Activated CD4-positive, alpha-beta T cell treated with anti-CD3 and anti-CD28 coated beads, Interleukin-2, amount 50 U/mL, for 1 hour (primary cell): ENCODE measurements around the gene CAMK1G.

Experiments
- DNase-seq: peaks from one replicate; pipeline ENCODE4 v3.0.0-alpha.2; 2020

The CAMK1G gene

DNA sequence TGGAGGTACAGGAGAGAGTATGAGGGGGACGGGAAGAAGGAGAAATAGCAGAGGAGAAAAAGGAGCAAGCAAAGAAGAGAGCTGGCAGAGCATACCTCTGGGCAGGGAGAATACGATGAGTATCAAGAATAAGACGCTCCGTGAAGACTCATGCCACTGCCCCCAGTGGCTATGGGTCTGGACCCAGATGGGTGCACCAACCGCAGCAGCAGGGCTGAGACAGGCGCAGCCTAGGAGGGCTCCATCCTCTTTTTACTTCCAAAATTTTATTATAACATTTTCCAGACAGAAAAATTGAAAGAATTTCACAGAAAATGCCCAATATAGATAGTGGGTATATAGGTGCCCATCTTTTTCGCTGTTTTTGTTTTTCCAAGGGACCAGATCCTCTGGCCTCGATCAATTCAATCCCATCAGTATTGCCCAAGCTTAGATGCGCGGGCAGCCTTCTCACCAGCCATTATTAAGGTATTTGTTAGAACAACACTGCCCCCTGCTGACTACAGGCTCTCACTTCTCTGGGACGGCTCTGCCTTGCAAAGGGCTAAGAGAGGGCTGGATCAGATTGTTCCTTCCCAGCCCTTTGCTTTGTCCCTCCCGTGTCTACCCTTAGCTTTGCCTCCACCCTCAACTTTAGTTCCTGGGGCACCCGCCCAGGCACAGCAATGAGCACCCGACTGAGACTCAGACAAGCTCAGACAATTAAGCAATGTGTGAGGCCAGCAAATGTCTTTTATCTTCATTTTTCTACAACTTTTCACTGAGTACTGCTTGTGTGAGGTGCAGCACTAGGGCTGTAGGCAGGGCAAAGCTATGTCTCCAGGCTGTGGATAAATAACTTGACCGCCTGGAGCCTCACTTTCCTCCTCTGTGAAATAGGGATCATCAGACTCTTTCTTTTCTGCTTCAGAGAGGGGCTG, 17.5 kb upstream of the CAMK1G start:
- peak; percentile 69 for DNase-seq

DNA sequence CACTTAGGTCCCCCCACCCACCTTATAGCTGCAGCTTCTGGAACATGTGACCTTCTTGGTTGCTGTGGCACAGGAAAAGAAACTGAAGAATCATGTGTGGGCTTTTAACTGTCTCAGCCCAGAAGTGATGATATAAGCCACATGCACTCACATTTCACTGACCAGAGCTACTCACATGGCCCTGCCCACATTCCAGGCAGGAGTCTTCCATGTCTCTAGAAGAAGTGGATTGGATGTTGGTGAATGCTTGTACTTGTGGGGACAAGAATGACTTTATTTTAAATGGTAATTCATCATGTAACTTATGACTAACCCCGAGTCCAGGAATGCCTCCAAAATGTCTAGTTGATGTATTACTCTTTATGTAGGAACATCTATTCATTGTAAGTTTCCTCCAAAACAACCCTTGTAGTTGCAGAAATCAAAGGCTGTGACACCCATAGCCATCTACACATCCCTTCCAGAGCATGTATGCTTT, 15.8 kb upstream of the CAMK1G start:
- no peak for DNase-seq

DNA sequence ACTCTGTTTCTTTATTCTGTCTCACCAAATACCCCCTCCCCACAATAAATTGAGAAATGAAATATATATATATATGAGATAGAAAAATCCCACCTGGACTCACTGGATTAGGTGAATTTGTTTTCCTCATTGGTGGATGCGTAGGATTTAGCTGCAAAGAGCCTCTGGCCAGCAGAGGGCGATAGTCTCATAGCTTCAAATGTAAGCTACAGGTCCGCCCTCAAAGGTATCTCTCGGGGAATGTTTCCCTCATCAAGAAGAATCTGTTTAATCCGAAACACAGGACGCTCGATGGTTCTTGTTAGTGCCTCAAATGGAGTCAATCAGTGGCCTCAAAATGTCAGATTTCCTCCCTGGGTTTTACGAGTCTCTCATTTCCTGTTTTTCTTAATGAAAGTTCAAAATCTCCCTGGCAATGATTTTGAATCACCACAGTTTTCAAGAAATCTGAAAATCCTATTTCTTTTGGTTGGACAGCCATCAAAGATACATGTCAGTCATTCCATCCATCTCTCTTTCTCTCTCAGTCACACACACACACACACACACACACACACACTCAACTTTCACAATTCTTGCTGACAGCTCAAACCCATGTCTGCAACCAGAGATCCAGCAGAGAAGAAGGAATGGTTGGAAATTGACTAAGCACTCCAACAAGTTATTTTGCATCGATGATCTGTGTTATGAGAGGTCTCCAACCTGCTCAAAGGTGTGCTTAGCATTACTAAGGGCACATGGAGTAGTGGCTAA, 13.9 kb upstream of the CAMK1G start:
- peak; percentile 75 for DNase-seq

GRCh38 chr1:209570743-209571142, 12.8 kb upstream of the CAMK1G start:
- no peak for DNase-seq

GRCh38 chr1:209576392-209577197, 6.9 kb upstream of the CAMK1G start:
- peak; percentile 65 for DNase-seq

DNA sequence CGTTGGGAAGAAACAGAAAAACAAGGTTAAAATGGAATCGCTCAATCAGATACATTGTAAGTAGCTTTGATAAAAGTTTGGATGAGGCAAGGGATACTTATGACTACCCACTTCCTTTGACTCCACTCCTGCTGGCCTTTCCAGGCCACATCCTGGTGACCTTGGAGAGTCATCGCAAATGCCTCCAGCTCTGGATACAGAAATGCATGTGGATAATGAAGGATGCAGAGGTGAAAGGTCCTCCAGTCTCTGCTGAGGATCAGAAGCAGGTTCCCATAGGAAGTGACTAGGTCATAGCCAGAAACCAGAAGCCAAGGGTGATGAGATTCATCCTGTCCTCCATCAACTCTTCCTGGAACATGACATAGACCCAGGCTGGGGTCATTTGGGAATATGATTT, 6.2 kb upstream of the CAMK1G start:
- no peak for DNase-seq

DNA sequence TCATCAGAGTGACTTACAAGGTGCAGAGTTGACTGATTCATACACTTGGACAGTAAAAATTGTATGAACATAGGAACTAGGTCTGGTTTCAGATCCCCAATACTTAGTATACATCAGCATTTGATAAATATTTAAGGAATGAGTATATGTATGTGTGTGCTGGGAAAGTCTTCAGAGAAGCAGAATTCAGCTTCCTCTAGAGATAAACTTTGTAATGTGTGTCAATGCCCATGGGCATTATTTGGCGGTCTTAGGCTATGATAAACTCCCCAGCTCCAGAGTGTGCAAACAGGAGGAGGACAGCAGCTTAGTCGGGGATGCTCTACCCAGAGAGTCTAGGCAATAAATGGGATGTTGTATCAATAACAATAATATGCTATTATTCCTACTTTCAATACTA, 2.9 kb upstream of the CAMK1G start:
- DNase-seq, result no peak

- no peak for DNase-seq
Observed at GRCh38 chr1:209584231-209584672, 738 bp downstream of the CAMK1G start.

DNA sequence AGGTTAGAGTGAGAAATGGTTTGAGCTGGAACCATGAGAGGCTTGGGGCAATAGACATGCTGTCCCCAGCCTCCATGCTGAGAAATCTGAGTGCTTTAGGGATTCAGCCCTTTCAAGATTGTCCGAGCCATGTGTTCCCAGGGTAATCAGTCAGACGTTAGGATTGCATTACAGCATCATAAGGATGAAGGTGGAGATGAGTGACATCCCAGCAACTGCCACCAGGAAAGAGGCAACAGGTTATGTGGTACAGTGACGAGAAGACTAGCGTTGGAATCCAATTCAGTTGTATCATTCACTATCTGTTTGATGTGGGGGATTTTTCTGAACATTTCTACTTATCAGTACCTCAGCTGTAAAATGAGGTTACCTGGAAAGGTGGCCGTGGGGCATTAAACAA, 1.7 kb downstream of the CAMK1G start:
- no peak for DNase-seq

DNA sequence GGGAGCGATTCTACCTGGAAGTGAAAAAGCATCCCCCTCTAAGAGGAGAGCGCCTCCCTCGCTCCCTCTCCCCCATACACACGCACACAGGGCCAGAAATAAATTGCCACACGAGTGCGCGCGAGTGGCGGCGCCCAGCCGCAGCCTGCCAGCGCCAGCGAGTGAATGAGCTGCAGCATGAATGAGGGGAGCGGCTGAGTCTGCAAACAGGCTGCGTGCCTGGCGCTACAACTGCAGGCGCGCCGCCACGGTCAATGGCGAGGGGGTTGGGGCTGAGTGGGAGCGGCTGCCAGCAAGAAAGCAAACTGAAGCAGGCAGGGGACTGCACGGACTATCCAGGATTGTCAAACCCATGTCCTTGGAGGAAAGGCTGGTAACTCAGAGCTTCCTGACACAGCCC, 2.2 kb downstream of the CAMK1G start:
- no peak for DNase-seq

DNA sequence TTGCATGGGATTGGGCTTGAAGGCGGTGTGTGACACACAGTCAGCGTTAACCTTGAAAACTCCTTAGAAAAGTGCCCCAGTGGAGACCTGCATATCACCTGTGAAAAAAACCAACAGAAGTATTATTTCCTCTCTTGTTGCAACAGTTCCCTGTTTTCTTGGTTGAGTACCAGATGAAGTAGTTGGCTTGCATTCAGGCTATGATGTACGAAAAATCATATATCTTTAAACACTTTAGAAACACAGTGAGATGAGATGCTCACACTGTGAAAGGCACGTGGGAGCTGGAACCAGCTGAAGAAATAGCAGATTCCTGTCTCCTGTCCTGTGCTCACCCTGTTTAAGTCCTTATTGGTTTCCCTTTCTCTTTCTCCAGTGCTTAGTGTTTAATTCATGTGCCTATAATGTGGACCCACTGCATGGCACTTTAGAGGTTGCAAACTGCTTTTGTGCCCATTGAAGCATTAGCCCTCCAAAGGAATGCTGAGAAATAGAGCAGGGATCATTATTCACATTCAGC, 2.8 kb downstream of the CAMK1G start:
- no peak for DNase-seq

GRCh38 chr1:209587789-209588188, 4.3 kb downstream of the CAMK1G start:
- no peak for DNase-seq

DNA sequence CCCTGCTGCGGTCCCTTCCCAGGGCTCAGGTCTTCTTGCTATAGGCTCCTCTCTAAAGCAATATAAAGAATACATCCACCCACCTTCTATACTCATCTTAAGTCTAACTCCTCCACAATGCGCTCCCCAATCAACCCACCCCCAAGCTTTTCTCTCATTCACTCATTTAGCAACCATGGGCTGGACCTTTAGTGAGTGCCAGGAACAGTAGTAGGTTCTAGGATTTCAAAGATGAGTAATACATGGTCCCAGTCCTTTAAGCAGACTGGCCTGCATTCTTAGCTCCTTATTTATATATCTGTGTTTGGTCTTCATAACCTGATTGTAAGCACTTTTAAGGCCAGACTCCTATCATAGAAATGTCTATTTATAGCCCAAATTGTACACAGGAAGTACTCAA, 5.9 kb downstream of the CAMK1G start:
- DNase-seq, result no peak

DNA sequence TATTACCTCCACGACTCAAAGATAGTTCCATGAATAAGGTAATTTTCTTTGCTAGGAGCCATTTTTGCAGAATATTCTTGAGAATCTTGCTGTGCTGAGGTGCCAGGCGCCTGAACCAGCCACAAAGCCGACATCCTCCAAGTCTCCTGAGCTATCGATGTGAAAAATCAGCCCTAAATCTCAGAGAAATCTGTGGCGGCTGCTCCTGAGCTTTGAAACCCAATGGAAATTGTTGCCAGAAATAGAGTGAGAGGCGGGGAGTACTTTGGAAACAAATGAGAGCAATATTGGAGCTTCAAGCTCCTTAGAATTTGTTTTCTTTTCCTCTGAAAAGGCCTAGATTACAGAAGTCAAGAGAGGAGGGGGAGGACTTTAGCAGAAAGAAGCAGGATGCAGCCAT, 6.3 kb downstream of the CAMK1G start:
- DNase-seq, result no peak

DNA sequence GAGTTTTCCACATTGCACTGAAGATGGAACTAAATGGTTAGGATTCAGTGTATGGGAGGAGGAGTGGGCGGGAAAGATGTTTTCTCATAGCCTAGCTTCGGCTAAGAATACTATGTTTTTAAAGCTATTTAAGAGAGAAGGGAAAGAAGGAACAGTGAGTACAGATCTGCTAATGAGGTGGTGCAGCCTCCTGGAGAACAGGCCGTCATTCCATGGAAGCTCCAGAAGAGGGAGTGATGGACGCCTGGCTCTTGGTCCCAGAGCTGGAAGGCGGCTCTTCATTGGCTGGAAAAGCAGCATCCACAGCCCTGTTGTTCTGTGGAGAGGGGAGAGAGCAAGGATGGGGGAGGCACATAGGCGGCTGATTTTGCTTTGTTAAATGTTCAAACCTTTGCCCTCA, 6.9 kb downstream of the CAMK1G start:
- DNase-seq, result no peak

GRCh38 chr1:209593747-209594146, 10.2 kb downstream of the CAMK1G start:
- no peak for DNase-seq

- DNase-seq, result no peak
Observed at GRCh38 chr1:209594440-209594839, 10.9 kb downstream of the CAMK1G start.

- DNase-seq, result no peak
Observed at GRCh38 chr1:209595028-209595427, 11.5 kb downstream of the CAMK1G start.

DNA sequence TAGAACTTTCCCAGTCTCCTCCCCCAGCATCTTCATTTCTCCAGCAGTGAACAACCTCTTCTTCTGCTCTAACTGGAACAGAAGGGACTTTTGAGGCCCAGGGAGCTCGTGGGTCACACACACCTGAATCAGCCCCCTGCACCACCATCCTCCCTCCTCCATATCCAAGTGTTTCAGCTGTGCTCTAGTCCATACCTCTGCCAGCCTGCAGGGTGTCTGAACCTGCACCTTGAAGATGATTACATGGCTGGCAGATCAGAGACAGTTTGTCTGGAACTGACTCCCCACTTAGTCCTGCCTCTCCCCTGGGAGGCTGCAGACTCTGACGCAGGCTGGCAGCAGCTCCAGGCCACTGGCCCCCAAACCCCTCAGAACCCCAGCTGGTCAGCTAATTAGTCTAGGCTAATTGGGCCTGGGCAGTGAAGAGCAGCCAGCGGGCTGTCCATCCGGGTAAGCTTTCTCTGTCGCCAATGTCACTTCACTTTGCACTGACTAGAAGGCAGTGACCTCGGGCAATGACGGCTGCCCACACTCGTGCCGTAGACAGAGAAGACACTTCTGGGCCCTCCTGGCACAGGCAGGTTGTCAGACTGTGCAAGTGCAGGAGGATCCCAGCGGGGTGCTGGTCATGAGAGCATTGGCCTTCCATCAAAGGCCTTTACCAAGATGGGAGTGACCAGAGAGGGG, 12.2 kb downstream of the CAMK1G start:
- no peak for DNase-seq

DNA sequence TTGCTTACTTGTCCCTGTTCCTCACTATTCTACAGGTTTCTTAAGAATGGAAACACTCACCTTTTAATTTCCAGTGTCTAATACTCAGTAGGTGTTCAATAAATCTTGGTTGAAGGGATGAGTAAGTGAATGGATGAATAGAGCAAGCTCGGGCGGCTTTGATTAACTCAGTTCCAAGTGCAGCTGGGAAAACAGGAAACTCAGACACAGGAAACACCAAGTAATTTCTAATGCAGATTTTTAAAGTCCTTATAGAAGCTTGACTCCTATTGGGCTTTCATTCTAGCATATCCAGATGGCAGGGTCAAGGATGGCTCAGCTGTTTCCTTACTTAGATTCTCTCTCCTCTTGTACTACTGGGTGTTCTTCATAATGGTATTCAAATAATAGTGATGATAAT, 14.0 kb downstream of the CAMK1G start:
- DNase-seq, result no peak

DNA sequence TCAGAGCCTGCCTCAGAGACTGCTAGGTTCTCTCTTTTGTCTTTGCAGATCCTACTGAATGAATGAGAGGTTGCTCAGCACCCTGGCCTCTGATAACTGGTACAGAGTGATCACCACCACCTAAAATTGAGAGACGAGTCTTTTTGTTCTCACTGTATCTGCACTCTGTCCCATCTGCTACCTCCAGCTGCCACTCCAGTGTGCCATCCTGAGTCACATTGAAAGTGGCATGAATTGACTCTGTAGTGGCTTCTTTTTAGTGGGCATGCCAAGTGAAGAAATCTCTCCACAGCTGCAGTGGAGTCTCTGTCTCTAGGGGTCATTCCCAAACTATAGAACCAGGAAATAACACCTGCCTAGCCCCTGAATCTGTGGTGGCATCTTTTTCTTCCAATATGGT, 14.7 kb downstream of the CAMK1G start:
- DNase-seq, result no peak

DNA sequence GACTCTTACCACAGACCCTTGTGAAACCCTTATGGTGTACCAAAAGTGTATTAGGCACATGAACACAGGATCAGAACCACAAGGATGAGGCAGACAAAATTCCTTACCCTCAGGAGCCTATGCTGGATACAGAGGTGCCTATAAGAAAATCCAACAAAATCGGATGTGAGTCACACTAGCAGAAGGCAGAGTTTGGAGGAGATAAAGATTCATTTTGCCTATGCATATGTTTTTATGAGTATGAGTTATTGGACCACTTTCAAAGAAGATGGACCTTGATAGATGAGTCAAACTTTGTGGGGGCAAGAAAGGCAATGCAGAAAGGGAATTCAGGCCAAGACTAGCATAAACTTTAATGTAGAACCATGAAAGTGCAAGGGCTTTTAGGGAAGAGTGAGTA, 17.0 kb downstream of the CAMK1G start:
- no peak for DNase-seq
